HUES64 (cell line): ENCODE measurements around the gene PTBP2.

Experiments used
- H3K27ac ChIP-seq: 2 replicates; pipeline ENCODE4 v1.7.0; 2013; ENCODE audit warnings: low read depth, low read length, inconsistent platforms
- H3K27me3 ChIP-seq: 2 replicates; pipeline ENCODE4 v1.6.1; 2013; ENCODE audit warnings: mild to moderate bottlenecking, low read length; ENCODE audit not compliant: insufficient read depth
- H3K36me3 ChIP-seq: 2 replicates; pipeline ENCODE4 v1.6.1; 2013; ENCODE audit warnings: mild to moderate bottlenecking, low read length; ENCODE audit not compliant: insufficient read depth
- H3K4me1 ChIP-seq: 2 replicates; pipeline ENCODE4 v1.6.1; 2013; ENCODE audit warnings: mild to moderate bottlenecking, low read length, moderate library complexity; ENCODE audit not compliant: insufficient read depth
- H3K4me3 ChIP-seq: 2 replicates; pipeline ENCODE4 v1.5.1; 2013; ENCODE audit warnings: mild to moderate bottlenecking, low read length, moderate library complexity
- H3K9ac ChIP-seq: 2 replicates; pipeline ENCODE4 v1.6.1; 2013; ENCODE audit warnings: mild to moderate bottlenecking, low read depth, low read length
- H3K9me3 ChIP-seq: 2 replicates; pipeline ENCODE4 v1.6.1; 2013; ENCODE audit warnings: low read depth, low read length; ENCODE audit not compliant: insufficient read depth
- WGBS: fragments of 150-250, 120-280 bp; methylation state at CpG from one replicate; pipeline ENCODE4 v1.1.7; 2013; ENCODE audit warnings: missing lambda C conversion rate; 5-methylcytosine and 5-hydroxymethylcytosine counted together

PTBP2 gene

GRCh38 chr1:96820671-96821070, 99.1 kb downstream of the PTBP2 start:
- Histone ChIP-seq H3K9me3 (no peaks in the 10 kb centered on the region), H3K4me1 (no peaks in the 10 kb centered on the region), H3K27ac (no peak overlapping the region), H3K4me3 (no peak overlapping the region), H3K27me3 (no peaks in the 10 kb centered on the region), H3K36me3 (peaks cover 35% of the 10 kb centered on the region), H3K9ac (no peak overlapping the region)
- 95% methylated on average over 1 of the region's 1 CpG for WGBS

- Histone ChIP-seq H3K27me3 (no peaks in the 10 kb centered on the region), H3K36me3 (peaks cover 9% of the 10 kb centered on the region; the same call in 1 of the 2 replicates), H3K27ac (no peak overlapping the region), H3K4me1 (no peaks in the 10 kb centered on the region), H3K9me3 (no peaks in the 10 kb centered on the region), H3K4me3 (no peak overlapping the region), H3K9ac (no peak overlapping the region)
- no CpG with 5 or more reads among the region's 1 CpG for WGBS
These were observed 103.6 kb downstream of the PTBP2 start for GRCh38 chr1:96825231-96825630.

GRCh38 chr1:96825950-96826576, 104.5 kb downstream of the PTBP2 start:
- 0 out of 2 replicates have a peak, but pooled peaks cover under 1% of the 10 kb centered on the region for H3K36me3 ChIP-seq
- H3K4me3 ChIP-seq = no peak overlapping the region
- no peaks in the 10 kb centered on the region for H3K4me1 ChIP-seq
- H3K9me3 ChIP-seq = no peaks in the 10 kb centered on the region
- no peaks in the 10 kb centered on the region for H3K27me3 ChIP-seq
- no peak overlapping the region for H3K9ac ChIP-seq
- H3K27ac ChIP-seq = no peak overlapping the region

GRCh38 chr1:96833376-96833775, 111.8 kb downstream of the PTBP2 start:
- H3K4me1 ChIP-seq = peaks cover 5% of the 10 kb centered on the region
- no peak overlapping the region for H3K4me3 ChIP-seq
- no peaks in the 10 kb centered on the region for H3K9me3 ChIP-seq
- no peak overlapping the region for H3K27ac ChIP-seq
- H3K27me3 ChIP-seq = no peaks in the 10 kb centered on the region
- 92% methylated on average over 1 of the region's 1 CpG for WGBS
- H3K9ac ChIP-seq = no peak overlapping the region
- H3K36me3 ChIP-seq = no peaks in the 10 kb centered on the region

GRCh38 chr1:96834986-96835385, 113.4 kb downstream of the PTBP2 start:
- Histone ChIP-seq H3K36me3 (no peaks in the 10 kb centered on the region), H3K9me3 (no peaks in the 10 kb centered on the region), H3K4me3 (no peak overlapping the region), H3K9ac (no peak overlapping the region), H3K4me1 (peaks cover 5% of the 10 kb centered on the region), H3K27me3 (no peaks in the 10 kb centered on the region), H3K27ac (no peak overlapping the region)
- WGBS = 95% methylated on average over 2 of the region's 2 CpGs

- no peaks in the 10 kb centered on the region for H3K36me3 ChIP-seq
- H3K9ac ChIP-seq = no peak overlapping the region
- 97% methylated on average over 6 of the region's 7 CpGs for WGBS
- H3K27ac ChIP-seq = no peak overlapping the region
- no peaks in the 10 kb centered on the region for H3K27me3 ChIP-seq
- H3K4me3 ChIP-seq = no peak overlapping the region
- H3K9me3 ChIP-seq = no peaks in the 10 kb centered on the region
- peaks cover 5% of the 10 kb centered on the region for H3K4me1 ChIP-seq
These were observed 115.6 kb downstream of the PTBP2 start for GRCh38 chr1:96837057-96837780.

- no peaks in the 10 kb centered on the region for H3K9me3 ChIP-seq
These were observed 116.2 kb downstream of the PTBP2 start for GRCh38 chr1:96837781-96838216.

GRCh38 chr1:96840396-96840795, 118.8 kb downstream of the PTBP2 start:
- H3K36me3 ChIP-seq = no peaks in the 10 kb centered on the region
- peaks cover 5% of the 10 kb centered on the region for H3K4me1 ChIP-seq
- no peak overlapping the region for H3K27ac ChIP-seq
- WGBS = 95% methylated on average over 3 of the region's 3 CpGs
- no peak overlapping the region for H3K9ac ChIP-seq
- H3K9me3 ChIP-seq = no peaks in the 10 kb centered on the region
- no peak overlapping the region for H3K4me3 ChIP-seq
- no peaks in the 10 kb centered on the region for H3K27me3 ChIP-seq

More at GRCh38 chr1:96837781-96838216, 116.2 kb downstream of the PTBP2 start:
- Histone ChIP-seq H3K36me3 (no peaks in the 10 kb centered on the region), H3K4me3 (no peak overlapping the region), H3K4me1 (peaks cover 5% of the 10 kb centered on the region), H3K9ac (no peak overlapping the region), H3K27me3 (no peaks in the 10 kb centered on the region), H3K27ac (no peak overlapping the region)
- WGBS = 91% methylated on average over 2 of the region's 2 CpGs

GRCh38 chr1:96842215-96842614, 120.6 kb downstream of the PTBP2 start:
- Histone ChIP-seq H3K27me3 (no peaks in the 10 kb centered on the region), H3K36me3 (no peaks in the 10 kb centered on the region), H3K9ac (no peak overlapping the region), H3K27ac (no peak overlapping the region), H3K9me3 (no peaks in the 10 kb centered on the region), H3K4me3 (no peak overlapping the region), H3K4me1 (peaks cover 5% of the 10 kb centered on the region)

GRCh38 chr1:96843196-96843595, 121.6 kb downstream of the PTBP2 start:
- Histone ChIP-seq H3K36me3 (no peaks in the 10 kb centered on the region), H3K27me3 (no peaks in the 10 kb centered on the region), H3K9ac (no peak overlapping the region), H3K4me3 (no peak overlapping the region), H3K9me3 (no peaks in the 10 kb centered on the region), H3K4me1 (no peaks in the 10 kb centered on the region), H3K27ac (no peak overlapping the region)
- 88% methylated on average over 3 of the region's 3 CpGs for WGBS

- H3K27ac ChIP-seq = no peak overlapping the region
These were observed 122.0 kb downstream of the PTBP2 start for GRCh38 chr1:96843601-96844000.

More at GRCh38 chr1:96843601-96844000, 122.0 kb downstream of the PTBP2 start:
- Histone ChIP-seq H3K9me3 (no peaks in the 10 kb centered on the region), H3K4me1 (no peaks in the 10 kb centered on the region), H3K27me3 (no peaks in the 10 kb centered on the region), H3K9ac (no peak overlapping the region), H3K4me3 (no peak overlapping the region), H3K36me3 (no peaks in the 10 kb centered on the region)
- 91% methylated on average over 1 of the region's 1 CpG for WGBS
